Kidney epithelial cell (primary cell): ENCODE results near the gene VPS37C. TPM values are rescaled to one million over a fixed set of nuclear protein-coding genes. Genes with fewer than 3 reads are reported as not detected.

Experiments
- DNase-seq: peaks from one replicate; pipeline ENCODE4 v3.0.0-alpha.2; 2010; ENCODE audit warnings: low read depth
- H3K27me3 ChIP-seq: 2 replicates; pipeline ENCODE4 v1.6.0; 2011; ENCODE audit warnings: low read length; ENCODE audit not compliant: control insufficient read depth, insufficient read depth
- H3K36me3 ChIP-seq: 2 replicates; pipeline ENCODE4 v1.5.1; 2011; ENCODE audit warnings: low read length; ENCODE audit not compliant: control insufficient read depth, insufficient read depth
- H3K4me3 ChIP-seq: 2 replicates; pipeline ENCODE4 v1.5.1; 2011; ENCODE audit warnings: low read depth, mild to moderate bottlenecking, control low read depth, low read length
- total RNA-seq: library from RNA; depleted of rRNA; stranded (reverse); fragments of >200 nt; gene quantifications from 2 replicates; pipeline ENCODE4 v1.2.3, GENCODE V29; 2015
- TF ChIP-seq, protein P1 (sequence below): IDR thresholded peaks from 2 replicates; pipeline ENCODE4 v1.5.1; 2011; ENCODE audit warnings: mild to moderate bottlenecking, moderate library complexity, low read length, control low read depth, inconsistent platforms; ENCODE audit not compliant: insufficient read depth, poor library complexity, severe bottlenecking

The VPS37C gene
- total RNA-seq, 1 donor from 2014 or later: 24.4 TPM

GRCh38 chr11:61164606-61165424 is 3.6 kb upstream of the VPS37C start:
- Histone ChIP-seq H3K36me3 (no peaks in the 10 kb centered on the region), H3K27me3 (no peaks in the 10 kb centered on the region), H3K4me3 (no peak overlapping the region)
- DNase-seq: no peak
- TF ChIP-seq, protein P1, sequence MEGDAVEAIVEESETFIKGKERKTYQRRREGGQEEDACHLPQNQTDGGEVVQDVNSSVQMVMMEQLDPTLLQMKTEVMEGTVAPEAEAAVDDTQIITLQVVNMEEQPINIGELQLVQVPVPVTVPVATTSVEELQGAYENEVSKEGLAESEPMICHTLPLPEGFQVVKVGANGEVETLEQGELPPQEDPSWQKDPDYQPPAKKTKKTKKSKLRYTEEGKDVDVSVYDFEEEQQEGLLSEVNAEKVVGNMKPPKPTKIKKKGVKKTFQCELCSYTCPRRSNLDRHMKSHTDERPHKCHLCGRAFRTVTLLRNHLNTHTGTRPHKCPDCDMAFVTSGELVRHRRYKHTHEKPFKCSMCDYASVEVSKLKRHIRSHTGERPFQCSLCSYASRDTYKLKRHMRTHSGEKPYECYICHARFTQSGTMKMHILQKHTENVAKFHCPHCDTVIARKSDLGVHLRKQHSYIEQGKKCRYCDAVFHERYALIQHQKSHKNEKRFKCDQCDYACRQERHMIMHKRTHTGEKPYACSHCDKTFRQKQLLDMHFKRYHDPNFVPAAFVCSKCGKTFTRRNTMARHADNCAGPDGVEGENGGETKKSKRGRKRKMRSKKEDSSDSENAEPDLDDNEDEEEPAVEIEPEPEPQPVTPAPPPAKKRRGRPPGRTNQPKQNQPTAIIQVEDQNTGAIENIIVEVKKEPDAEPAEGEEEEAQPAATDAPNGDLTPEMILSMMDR: no peak

- H3K27me3 ChIP-seq: no peaks in the 10 kb centered on the region
- DNase-seq: no peak
- no peak overlapping the region for H3K4me3 ChIP-seq
- TF ChIP-seq, protein P1: no peak
- no peaks in the 10 kb centered on the region for H3K36me3 ChIP-seq
Measured at GRCh38 chr11:61163714-61164605, 2.7 kb upstream of the VPS37C start.

DNA sequence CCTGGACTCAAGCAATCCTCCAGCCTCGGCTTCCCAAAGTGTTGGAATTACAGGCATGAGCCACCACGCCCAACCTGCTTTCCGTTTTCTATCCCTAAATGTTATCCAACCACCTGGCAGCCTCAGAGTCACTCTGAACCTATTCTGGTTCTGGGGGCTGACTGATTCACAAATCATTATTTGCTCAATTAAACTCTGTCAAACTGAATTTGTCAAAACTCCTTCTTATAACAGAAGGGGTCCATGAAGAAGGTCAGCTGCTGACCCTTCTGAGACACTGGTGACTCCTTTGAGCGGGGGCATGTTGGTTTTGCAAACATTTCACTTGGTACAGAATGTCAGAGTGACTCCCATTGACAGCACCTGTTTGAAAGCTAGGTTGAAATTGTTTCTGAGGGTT is 1.8 kb upstream of the VPS37C start:
- Histone ChIP-seq H3K36me3 (no peaks in the 10 kb centered on the region), H3K27me3 (no peaks in the 10 kb centered on the region), H3K4me3 (no peak overlapping the region)
- TF ChIP-seq, protein P1: no peak
- no peak for DNase-seq

GRCh38 chr11:61162092-61162941 is 1.1 kb upstream of the VPS37C start:
- no peak for DNase-seq
- TF ChIP-seq, protein P1: no peak

DNA sequence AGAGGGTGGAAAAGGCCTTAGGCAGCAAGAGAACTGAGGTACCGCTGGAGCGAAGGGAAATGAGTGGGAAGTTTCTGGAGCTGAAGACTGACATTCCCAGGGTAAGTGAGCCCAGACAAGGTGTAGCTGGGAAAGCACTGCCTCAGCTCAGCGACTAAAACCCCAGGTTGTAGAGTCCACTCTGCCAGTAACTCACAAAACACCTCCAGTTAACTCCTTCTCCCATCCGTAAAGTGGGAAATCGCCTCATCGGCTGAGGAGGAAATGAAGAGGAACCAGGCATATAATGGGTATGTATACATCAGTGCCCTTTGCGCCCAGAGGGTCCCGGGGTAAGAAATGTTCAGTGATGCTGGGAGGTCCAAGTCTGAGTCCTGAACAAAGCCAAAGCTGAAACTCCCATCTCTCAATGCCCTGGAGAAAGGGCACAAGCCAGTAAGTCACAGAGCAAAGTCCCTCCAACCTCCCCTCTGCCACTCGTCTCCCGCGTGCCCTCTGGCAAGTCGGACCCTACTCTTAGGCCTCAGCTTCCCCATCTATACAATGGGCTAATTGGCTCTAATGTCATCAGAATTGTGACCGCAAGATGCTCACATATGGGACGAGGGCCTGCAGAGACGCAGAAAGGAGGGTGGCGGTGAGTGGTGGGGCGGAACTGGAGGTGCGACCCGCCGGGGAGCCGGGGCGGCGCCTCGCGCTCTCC is 588 bp downstream of the VPS37C start:
- Histone ChIP-seq H3K36me3 (no peaks in the 10 kb centered on the region), H3K4me3 (peak overlapping the region; percentile 59), H3K27me3 (no peaks in the 10 kb centered on the region)
- no peak for DNase-seq
- TF ChIP-seq, protein P1: no peak

More at GRCh38 chr11:61162092-61162941, 1.1 kb upstream of the VPS37C start:
- Histone ChIP-seq H3K27me3 (no peaks in the 10 kb centered on the region), H3K4me3 (peak overlapping the region; percentile 59), H3K36me3 (no peaks in the 10 kb centered on the region)
